K562 (cell line): Measurements from ENCODE around the gene SLC25A5. TPM values are rescaled to one million over a fixed set of nuclear protein-coding genes. Genes with fewer than 3 reads are reported as not detected.
"Not testable (repeated sequence)": the region's sequence is repeated elsewhere in the genome, so short reads cannot be mapped to it uniquely, and the experiment has no call there.

ENCODE experiments used
- ATAC-seq: fragments of 200-7000 bp; cut with Tn5 transposase; 3 replicates; pipeline ENCODE4 v1.9.1; 2020; ENCODE audit warnings: moderate library complexity
- BruUV-seq: library from RNA; stranded (reverse); fragments of 400-500 nt; replicated peaks from 2 replicates; lab custom pipeline; 2021; lab: Mats Ljungman, UMichigan
- CTCF ChIA-PET: fragments of 300-600 bp; formaldehyde crosslinking; extraction: SDS; loops from one replicate; lab custom pipeline; 2021; ENCODE audit warnings: low intra/inter-chr PET ratio; lab: Yijun Ruan, JAX
- POLR2A ChIA-PET: fragments of 300-600, 350-650 bp; sonication (Branson Sonifier 250); formaldehyde crosslinking; extraction: SDS; loops from one replicate; lab custom pipeline; 2021; ENCODE audit warnings: antibody characterized with exemption, inconsistent platforms; lab: Yijun Ruan, JAX
- DNase-seq, 4 experiments: peaks; one replicate each; pipeline versions ENCODE4 v3.0.0 to v3.0.0-alpha.2; 2011 to 2018; ENCODE audit warnings: low spot score in 3 of 4, mixed read lengths in 3 of 4; ENCODE audit errors: extremely low read depth in 1 of 4
- FAIRE-seq: peaks from 2 replicates; lab custom pipeline; 2011; peaks lifted over from hg19 to GRCh38; lab: Jason Lieb, UNC
- H2AFZ ChIP-seq: 2 replicates; pipeline ENCODE4 v1.6.0; 2011; ENCODE audit warnings: low read depth, low read length, control low read depth, inconsistent platforms
- H3K27ac ChIP-seq: fragments of 200-600 bp; 3 replicates; pipeline ENCODE4 v1.8.0; 2011; ENCODE audit warnings: low read depth, mild to moderate bottlenecking, control low read depth, inconsistent platforms, low read length, moderate library complexity, mixed read lengths; ENCODE audit errors: extremely low read depth
- H3K27me3 ChIP-seq, 2 experiments: fragments of 300-600 bp in 1 of 2; 2 replicates in 1 of 2; 3 replicates in 1 of 2; pipeline versions ENCODE4 v1.6.0 to v1.8.0; 2011; ENCODE audit warnings: inconsistent platforms in 2 of 2, low read length in 2 of 2, mild to moderate bottlenecking in 1 of 2, mixed read lengths in 1 of 2, moderate library complexity in 1 of 2; ENCODE audit not compliant: control insufficient read depth in 2 of 2, insufficient read depth in 2 of 2
- H3K36me3 ChIP-seq: fragments of 300-600 bp; 3 replicates; pipeline ENCODE4 v1.8.0; 2011; ENCODE audit warnings: mild to moderate bottlenecking, low read length, inconsistent platforms; ENCODE audit not compliant: control insufficient read depth, insufficient read depth
- H3K4me1 ChIP-seq, 2 experiments: fragments of 200-600 bp in 1 of 2; replicated peaks in 1 of 2; 2 replicates in 1 of 2; 3 replicates in 1 of 2; pipeline versions ENCODE4 v1.5.1 to v1.8.0; 2011; ENCODE audit warnings: inconsistent platforms in 2 of 2, low read length in 2 of 2, mild to moderate bottlenecking in 1 of 2, mixed read lengths in 1 of 2, moderate library complexity in 1 of 2; ENCODE audit not compliant: control insufficient read depth in 2 of 2, insufficient read depth in 2 of 2
- H3K4me2 ChIP-seq: 2 replicates; pipeline ENCODE4 v1.6.1; 2011; ENCODE audit warnings: low read length, control low read depth, inconsistent platforms, mixed read lengths; ENCODE audit not compliant: insufficient read depth
- H3K4me3 ChIP-seq: fragments of 200-600 bp; sonication (generic), shearing (Covaris generic); 2 replicates; pipeline ENCODE4 v1.5.1; 2016; ENCODE audit warnings: control low read depth, inconsistent platforms
- H3K79me2 ChIP-seq: fragments of 200-600 bp; 3 replicates; pipeline ENCODE4 v1.8.0; 2011; ENCODE audit warnings: low read length, inconsistent platforms; ENCODE audit not compliant: control insufficient read depth, insufficient read depth
- H3K9ac ChIP-seq, 2 experiments: 2 replicates each; pipeline versions ENCODE4 v1.6.0 to v1.6.1; 2011; ENCODE audit warnings: low read depth in 2 of 2, low read length in 2 of 2, control low read depth in 1 of 2, inconsistent platforms in 1 of 2, mild to moderate bottlenecking in 1 of 2, mixed read lengths in 1 of 2; ENCODE audit not compliant: insufficient read depth in 1 of 2
- H3K9me1 ChIP-seq: one replicate; pipeline ENCODE4 v1.6.0; 2011; ENCODE audit warnings: inconsistent platforms, mild to moderate bottlenecking, low read length, moderate library complexity; ENCODE audit not compliant: control insufficient read depth, insufficient read depth
- H3K9me3 ChIP-seq: replicated peaks from 2 replicates; pipeline ENCODE4 v1.5.1; 2011; ENCODE audit warnings: low read depth, low read length, inconsistent platforms; ENCODE audit not compliant: control insufficient read depth, insufficient read depth
- H4K20me1 ChIP-seq: replicated peaks from 2 replicates; pipeline ENCODE4 v1.6.1; 2011; ENCODE audit warnings: low read length, inconsistent platforms, mixed read lengths; ENCODE audit not compliant: control insufficient read depth, insufficient read depth
- FOXP4 ChIP-seq: sonication (generic); formaldehyde crosslinking; IDR thresholded peaks from 2 replicates; pipeline ENCODE4 v1.8.0; 2022; ENCODE audit warnings: mild to moderate bottlenecking, missing genetic modification reagents, borderline replicate concordance
- HMG20A ChIP-seq: fragments of 450-650 bp; formaldehyde crosslinking; conservative IDR thresholded peaks from 2 replicates; pipeline ENCODE4 v1.4.0; 2020; ENCODE audit warnings: mild to moderate bottlenecking, mixed read lengths
- RFX1 ChIP-seq: fragments of 450-650 bp; IDR thresholded peaks from 2 replicates; pipeline ENCODE4 v1.6.1; 2016; ENCODE audit warnings: mild to moderate bottlenecking, moderate library complexity
- TFAP4 ChIP-seq: sonication (generic); formaldehyde crosslinking; IDR thresholded peaks from 2 replicates; pipeline ENCODE4 v1.8.0; 2022; ENCODE audit warnings: missing genetic modification reagents, mild to moderate bottlenecking, moderate library complexity, borderline replicate concordance
- TOE1 ChIP-seq, 2 experiments: fragments of 450-650 bp in 1 of 2; sonication (generic) in 1 of 2; formaldehyde crosslinking in 1 of 2; IDR thresholded peaks; 2 replicates each; pipeline versions ENCODE4 v1.7.1 to v1.8.0; 2016 to 2022; ENCODE audit warnings: borderline replicate concordance in 2 of 2, mild to moderate bottlenecking in 2 of 2, antibody characterized with exemption in 1 of 2, inconsistent platforms in 1 of 2, low read depth in 1 of 2, missing genetic modification reagents in 1 of 2, moderate library complexity in 1 of 2
- ZNF12 ChIP-seq: sonication (generic); formaldehyde crosslinking; IDR thresholded peaks from 2 replicates; pipeline ENCODE4 v1.4.0; 2020; ENCODE audit warnings: mild to moderate bottlenecking, missing genetic modification reagents
- ZNF512 ChIP-seq: IDR thresholded peaks from 2 replicates; pipeline ENCODE4 v1.6.1; 2016; ENCODE audit warnings: missing genetic modification characterization, missing compliant biosample characterization
- WGBS: fragments of 100-300 bp; shearing (Covaris generic); methylation state at CpG from one replicate; pipeline ENCODE4 v1.1.6; 2016; ENCODE audit warnings: low coverage, mixed read lengths; ENCODE audit not compliant: insufficient coverage; ENCODE audit errors: missing lambda C conversion rate; 5-methylcytosine and 5-hydroxymethylcytosine counted together
- in situ Hi-C: fragments of 300-500 bp; cut with MboI; formaldehyde crosslinking; loops from 4 replicates; pipeline ENCODE4 v1.15.0; 2018; ENCODE audit warnings: inconsistent platforms, mixed read lengths
- intact Hi-C: fragments of 100-400 bp; cut with micrococcal nuclease; formaldehyde crosslinking; loops from 2 replicates; pipeline ENCODE4 v1.14.2; 2022
- polyA plus RNA-seq, 8 experiments: library from polyadenylated mRNA; depleted of rRNA in 4 of 8; stranded (reverse) in 5 of 8; unstranded in 3 of 8; fragments of >200 nt; fragmentation: Nextera tagmentation in 2 of 8; fragmentation: Illumina TruSeq in 1 of 8; extraction: Ambion mirVana in 2 of 8; extraction: Trizol in 1 of 8; gene quantifications; 2 replicates each; pipeline versions ENCODE4 v1.2.1 to v1.2.3, GENCODE V29; 2011 to 2014; ENCODE audit warnings: inconsistent platforms in 1 of 8, missing spikeins in 1 of 8
- total RNA-seq, 7 experiments: library from RNA; depleted of rRNA in 6 of 7; stranded (reverse); fragments of >200 nt in 6 of 7; fragmentation: Illumina TruSeq in 2 of 7; extraction: Trizol in 2 of 7; gene quantifications; 2 replicates each; pipeline versions ENCODE4 v1.2.1 to v1.2.3, GENCODE V29; 2011 to 2021; ENCODE audit warnings: low replicate concordance in 1 of 7

The SLC25A5 gene
- total and polyA plus RNA-seq, 9 of the 15 experiments (the other 6 are each of a cell fraction or from before 2014, with no cell fraction given), result 470 to 5,247 (median 596) TPM

GRCh38 chrX:119503484-119503861, 35.2 kb downstream of the SLC25A5 start (continued):
- TF ChIP-seq ZNF512 (tag) (no peak), ZNF12 (CRISPR knock-in tag) (no peak)

- H3K4me1 ChIP-seq, DNase-seq, H4K20me1 ChIP-seq, H3K79me2 ChIP-seq, FAIRE-seq, H3K27me3 ChIP-seq, H3K4me3 ChIP-seq, in situ Hi-C loops, ATAC-seq, H3K9me3 ChIP-seq, BruUV-seq, H3K4me2 ChIP-seq, intact Hi-C loops, H3K9ac ChIP-seq, H3K9me1 ChIP-seq, CTCF ChIA-PET, H3K27ac ChIP-seq, POLR2A ChIA-PET, H2AFZ ChIP-seq, H3K36me3 ChIP-seq: not testable (repeated sequence)
- WGBS, result 34% methylated on average over 5 of the region's 10 CpGs
These were observed 36.9 kb downstream of the SLC25A5 start for GRCh38 chrX:119505145-119505544.

- DNase-seq, result no peak
- Histone ChIP-seq H3K27ac (no peak overlapping the region), H3K4me2 (no peak overlapping the region), H3K9ac (no peak overlapping the region), H3K36me3 (no peaks in the 10 kb centered on the region), H4K20me1 (no peaks in the 10 kb centered on the region), H3K4me1 (no peaks in the 10 kb centered on the region; a peak in 1 of 5 replicates), H3K9me1 (no peaks in the 10 kb centered on the region), H3K9me3 (no peaks in the 10 kb centered on the region), H3K4me3 (no peak overlapping the region), H3K79me2 (no peaks in the 10 kb centered on the region), H3K27me3 (peaks cover 0 to 3% of the 10 kb centered on the region in 2 experiments; a peak in 1 of 5 replicates), H2AFZ (no peak overlapping the region)
- ChIA-PET POLR2A (no interaction called here), CTCF (no interaction called here)
- no peak for ATAC-seq
- 13% methylated on average over 4 of the region's 4 CpGs for WGBS
- intact Hi-C loops (no loop called here), in situ Hi-C loops (no loop called here)
- no peak for FAIRE-seq
- no TSS peak for BruUV-seq
- no peak for TF ChIP-seq RFX1
- no peak for TF ChIP-seq HMG20A (CRISPR knock-in tag)
- no peak for TF ChIP-seq TFAP4 (CRISPR knock-in tag)
- TF ChIP-seq FOXP4 (CRISPR knock-in tag), result no peak
- no peak for TF ChIP-seq TOE1 (IDR thresholded peaks at IDR 0.05; ENCODE audit: borderline replicate concordance)
- TF ChIP-seq TOE1 (CRISPR knock-in tag; IDR thresholded peaks at IDR 0.05; ENCODE audit: borderline replicate concordance, low read depth), result no peak
These were observed 37.7 kb downstream of the SLC25A5 start for GRCh38 chrX:119505945-119506344.
